ENCODE data around the gene TACC2. TPM values are rescaled to one million over a fixed set of nuclear protein-coding genes. Genes with fewer than 3 reads are reported as not detected.

TACC2 gene
- total RNA-seq, 1 donor from 2014 or later = not detected

- Mint-ChIP-seq H3K27me3 (peaks cover 38% of the 10 kb centered on the region), H3K27ac (no peak overlapping the region), H3K4me3 (no peak overlapping the region)
Measured at GRCh38 chr10:122113161-122113944, 124.4 kb downstream of the TACC2 start.

GRCh38 chr10:122113945-122114747 is 125.2 kb downstream of the TACC2 start:
- no peaks in the 10 kb centered on the region for H3K9me3 Mint-ChIP-seq
- no peak for DNase-seq
- peak overlapping the region; percentile 28 for H3K4me3 Mint-ChIP-seq
- no peaks in the 10 kb centered on the region for H3K36me3 Mint-ChIP-seq (ENCODE audit: low read depth)
- H3K4me1 Mint-ChIP-seq = peaks cover 1% of the 10 kb centered on the region
- intact Hi-C loops (cut with micrococcal nuclease) = no loop called here
- H3K27ac Mint-ChIP-seq = no peak overlapping the region
- H3K27me3 Mint-ChIP-seq = peaks cover 38% of the 10 kb centered on the region

More at GRCh38 chr10:122113161-122113944, 124.4 kb downstream of the TACC2 start:
- intact Hi-C loops (cut with micrococcal nuclease) = no loop called here
- Mint-ChIP-seq H3K4me1 (peaks cover 1% of the 10 kb centered on the region), H3K36me3 (ENCODE audit: low read depth) (no peaks in the 10 kb centered on the region), H3K9me3 (no peaks in the 10 kb centered on the region)
- no peak for DNase-seq

GRCh38 chr10:122115874-122116273 is 126.9 kb downstream of the TACC2 start:
- Mint-ChIP-seq H3K9me3 (no peaks in the 10 kb centered on the region), H3K27ac (no peak overlapping the region), H3K27me3 (peaks cover 36% of the 10 kb centered on the region), H3K36me3 (ENCODE audit: low read depth) (no peaks in the 10 kb centered on the region), H3K4me3 (no peak overlapping the region), H3K4me1 (peaks cover 1% of the 10 kb centered on the region)
- intact Hi-C loops (cut with micrococcal nuclease) = no loop called here
- DNase-seq = no peak

GRCh38 chr10:122116331-122116730 is 127.4 kb downstream of the TACC2 start:
- H3K36me3 Mint-ChIP-seq (ENCODE audit: low read depth) = no peaks in the 10 kb centered on the region
- H3K4me3 Mint-ChIP-seq = no peak overlapping the region
- intact Hi-C loops (cut with micrococcal nuclease) = no loop called here
- no peak for DNase-seq
- no peaks in the 10 kb centered on the region for H3K9me3 Mint-ChIP-seq
- peaks cover 1% of the 10 kb centered on the region for H3K4me1 Mint-ChIP-seq
- H3K27ac Mint-ChIP-seq = no peak overlapping the region
- H3K27me3 Mint-ChIP-seq = peaks cover 33% of the 10 kb centered on the region

- Mint-ChIP-seq H3K4me3 (no peak overlapping the region), H3K27me3 (peaks cover 23% of the 10 kb centered on the region), H3K9me3 (no peaks in the 10 kb centered on the region), H3K4me1 (peaks cover 1% of the 10 kb centered on the region), H3K36me3 (ENCODE audit: low read depth) (no peaks in the 10 kb centered on the region), H3K27ac (no peak overlapping the region)
- no peak for DNase-seq
- intact Hi-C loops (cut with micrococcal nuclease) = no loop called here
Measured at GRCh38 chr10:122117475-122117874, 128.5 kb downstream of the TACC2 start.

- Mint-ChIP-seq H3K9me3 (no peaks in the 10 kb centered on the region), H3K27ac (no peak overlapping the region), H3K4me1 (no peaks in the 10 kb centered on the region), H3K4me3 (no peak overlapping the region), H3K27me3 (peaks cover 6% of the 10 kb centered on the region), H3K36me3 (ENCODE audit: low read depth) (no peaks in the 10 kb centered on the region)
- intact Hi-C loops (cut with micrococcal nuclease) = no loop called here
- DNase-seq = no peak
Measured at GRCh38 chr10:122120008-122120744, 131.2 kb downstream of the TACC2 start.

- Mint-ChIP-seq H3K27me3 (no peaks in the 10 kb centered on the region), H3K36me3 (ENCODE audit: low read depth) (no peaks in the 10 kb centered on the region), H3K27ac (no peak overlapping the region), H3K4me3 (no peak overlapping the region), H3K9me3 (no peaks in the 10 kb centered on the region), H3K4me1 (no peaks in the 10 kb centered on the region)
- DNase-seq = no peak
- intact Hi-C loops (cut with micrococcal nuclease) = no loop called here
Measured at GRCh38 chr10:122121059-122121458, 132.1 kb downstream of the TACC2 start.

- no peak overlapping the region for H3K27ac Mint-ChIP-seq
- no peaks in the 10 kb centered on the region for H3K9me3 Mint-ChIP-seq
- H3K4me3 Mint-ChIP-seq = no peak overlapping the region
- intact Hi-C loops (cut with micrococcal nuclease) = no loop called here
- H3K27me3 Mint-ChIP-seq = no peaks in the 10 kb centered on the region
- no peaks in the 10 kb centered on the region for H3K4me1 Mint-ChIP-seq
- DNase-seq = no peak
- H3K36me3 Mint-ChIP-seq (ENCODE audit: low read depth) = no peaks in the 10 kb centered on the region
Measured at GRCh38 chr10:122122493-122122892, 133.5 kb downstream of the TACC2 start.

- H3K27me3 Mint-ChIP-seq = no peaks in the 10 kb centered on the region
- DNase-seq = no peak
- no peaks in the 10 kb centered on the region for H3K36me3 Mint-ChIP-seq (ENCODE audit: low read depth)
- no peak overlapping the region for H3K4me3 Mint-ChIP-seq
- H3K9me3 Mint-ChIP-seq = no peaks in the 10 kb centered on the region
- no peak overlapping the region for H3K27ac Mint-ChIP-seq
- intact Hi-C loops (cut with micrococcal nuclease) = no loop called here
- no peaks in the 10 kb centered on the region for H3K4me1 Mint-ChIP-seq
Measured at GRCh38 chr10:122123186-122123585, 134.2 kb downstream of the TACC2 start.

- Mint-ChIP-seq H3K36me3 (ENCODE audit: low read depth) (no peaks in the 10 kb centered on the region), H3K27ac (no peak overlapping the region), H3K9me3 (no peaks in the 10 kb centered on the region), H3K4me1 (no peaks in the 10 kb centered on the region), H3K27me3 (no peaks in the 10 kb centered on the region), H3K4me3 (no peak overlapping the region)
- intact Hi-C loops (cut with micrococcal nuclease) = no loop called here
- DNase-seq = no peak
Measured at GRCh38 chr10:122124342-122124741, 135.4 kb downstream of the TACC2 start.

- no peak overlapping the region for H3K4me3 Mint-ChIP-seq
- no peak overlapping the region for H3K27ac Mint-ChIP-seq
- H3K4me1 Mint-ChIP-seq = no peaks in the 10 kb centered on the region
- H3K36me3 Mint-ChIP-seq (ENCODE audit: low read depth) = no peaks in the 10 kb centered on the region
- DNase-seq = no peak
- intact Hi-C loops (cut with micrococcal nuclease) = no loop called here
- H3K27me3 Mint-ChIP-seq = no peaks in the 10 kb centered on the region
- no peaks in the 10 kb centered on the region for H3K9me3 Mint-ChIP-seq
Measured at GRCh38 chr10:122124808-122125207, 135.8 kb downstream of the TACC2 start.

GRCh38 chr10:122126763-122127659 is 138.0 kb downstream of the TACC2 start:
- Mint-ChIP-seq H3K27ac (no peak overlapping the region), H3K4me3 (no peak overlapping the region), H3K36me3 (ENCODE audit: low read depth) (no peaks in the 10 kb centered on the region), H3K4me1 (no peaks in the 10 kb centered on the region), H3K9me3 (no peaks in the 10 kb centered on the region), H3K27me3 (no peaks in the 10 kb centered on the region)
- no peak for DNase-seq
- intact Hi-C loops (cut with micrococcal nuclease) = no loop called here

- Mint-ChIP-seq H3K9me3 (no peaks in the 10 kb centered on the region), H3K4me1 (no peaks in the 10 kb centered on the region), H3K4me3 (no peak overlapping the region), H3K27ac (no peak overlapping the region), H3K27me3 (no peaks in the 10 kb centered on the region), H3K36me3 (ENCODE audit: low read depth) (no peaks in the 10 kb centered on the region)
- intact Hi-C loops (cut with micrococcal nuclease) = no loop called here
- DNase-seq = no peak
Measured at GRCh38 chr10:122127943-122128342, 139.0 kb downstream of the TACC2 start.

Measured in activated CD4-positive, alpha-beta T cell treated with anti-CD3 and anti-CD28 coated beads, Interleukin-2, amount 10 ng/mL, durations not matched to agents 24 days and 14 days (primary cell).